ENCODE results near the gene AKT2.

AKT2 gene

DNA sequence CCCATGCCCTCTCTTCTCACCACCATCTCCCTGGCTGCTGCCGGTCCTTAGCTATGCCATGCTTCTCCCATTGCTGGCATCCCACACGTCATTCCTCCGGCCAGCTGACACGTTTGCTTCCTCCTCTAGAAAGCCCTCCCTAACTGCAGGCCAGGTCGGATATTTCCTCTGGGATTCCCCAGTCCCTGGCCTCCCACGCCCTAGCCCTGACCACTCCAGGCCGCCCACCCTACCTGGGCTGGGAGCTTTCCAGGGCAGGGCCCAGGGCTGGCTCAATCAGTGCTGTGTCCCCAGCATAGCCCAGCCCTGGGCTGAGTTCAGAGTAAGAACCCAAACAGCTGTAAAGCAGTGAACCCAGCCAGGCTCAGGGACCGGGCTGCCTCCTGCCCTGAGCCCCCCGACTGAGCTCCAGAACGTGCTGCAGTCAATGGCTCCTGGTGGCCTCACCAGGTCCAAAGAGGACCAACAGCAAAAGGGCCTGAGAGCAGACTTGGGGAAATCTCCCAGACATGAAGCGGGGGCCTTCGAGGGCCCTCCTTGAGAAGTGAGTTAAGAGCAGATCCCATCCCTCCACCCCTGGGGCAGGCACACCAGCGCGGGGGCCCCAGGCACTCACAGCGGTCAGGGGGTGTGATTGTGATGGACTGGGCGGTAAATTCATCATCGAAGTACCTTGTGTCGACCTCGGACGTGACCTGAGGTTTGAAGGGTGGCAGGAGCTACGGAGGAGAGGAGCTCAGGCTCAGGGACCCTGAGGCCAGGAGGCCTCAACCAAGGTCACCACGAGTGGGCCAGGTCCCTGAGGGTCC, 50.5 kb downstream of the AKT2 start:
- no peak overlapping the region for H3K4me3 ChIP-seq (ENCODE audit: low read depth, low read length)
- DNase-seq (ENCODE audit: low read depth): no peak
- TF ChIP-seq, protein P1, sequence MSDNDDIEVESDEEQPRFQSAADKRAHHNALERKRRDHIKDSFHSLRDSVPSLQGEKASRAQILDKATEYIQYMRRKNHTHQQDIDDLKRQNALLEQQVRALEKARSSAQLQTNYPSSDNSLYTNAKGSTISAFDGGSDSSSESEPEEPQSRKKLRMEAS (IDR thresholded peaks at IDR 0.05; ENCODE audit: low read depth, low read length): no peak
- TF ChIP-seq POLR2A (IDR thresholded peaks at IDR 0.05; ENCODE audit: extremely low read depth, insufficient read length) (no peak), MYC (IDR thresholded peaks at IDR 0.05; ENCODE audit: low read depth, low read length) (no peak)
- TF ChIP-seq, protein P2, sequence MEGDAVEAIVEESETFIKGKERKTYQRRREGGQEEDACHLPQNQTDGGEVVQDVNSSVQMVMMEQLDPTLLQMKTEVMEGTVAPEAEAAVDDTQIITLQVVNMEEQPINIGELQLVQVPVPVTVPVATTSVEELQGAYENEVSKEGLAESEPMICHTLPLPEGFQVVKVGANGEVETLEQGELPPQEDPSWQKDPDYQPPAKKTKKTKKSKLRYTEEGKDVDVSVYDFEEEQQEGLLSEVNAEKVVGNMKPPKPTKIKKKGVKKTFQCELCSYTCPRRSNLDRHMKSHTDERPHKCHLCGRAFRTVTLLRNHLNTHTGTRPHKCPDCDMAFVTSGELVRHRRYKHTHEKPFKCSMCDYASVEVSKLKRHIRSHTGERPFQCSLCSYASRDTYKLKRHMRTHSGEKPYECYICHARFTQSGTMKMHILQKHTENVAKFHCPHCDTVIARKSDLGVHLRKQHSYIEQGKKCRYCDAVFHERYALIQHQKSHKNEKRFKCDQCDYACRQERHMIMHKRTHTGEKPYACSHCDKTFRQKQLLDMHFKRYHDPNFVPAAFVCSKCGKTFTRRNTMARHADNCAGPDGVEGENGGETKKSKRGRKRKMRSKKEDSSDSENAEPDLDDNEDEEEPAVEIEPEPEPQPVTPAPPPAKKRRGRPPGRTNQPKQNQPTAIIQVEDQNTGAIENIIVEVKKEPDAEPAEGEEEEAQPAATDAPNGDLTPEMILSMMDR (IDR thresholded peaks at IDR 0.05; ENCODE audit: low read depth, low read length): no peak

DNA sequence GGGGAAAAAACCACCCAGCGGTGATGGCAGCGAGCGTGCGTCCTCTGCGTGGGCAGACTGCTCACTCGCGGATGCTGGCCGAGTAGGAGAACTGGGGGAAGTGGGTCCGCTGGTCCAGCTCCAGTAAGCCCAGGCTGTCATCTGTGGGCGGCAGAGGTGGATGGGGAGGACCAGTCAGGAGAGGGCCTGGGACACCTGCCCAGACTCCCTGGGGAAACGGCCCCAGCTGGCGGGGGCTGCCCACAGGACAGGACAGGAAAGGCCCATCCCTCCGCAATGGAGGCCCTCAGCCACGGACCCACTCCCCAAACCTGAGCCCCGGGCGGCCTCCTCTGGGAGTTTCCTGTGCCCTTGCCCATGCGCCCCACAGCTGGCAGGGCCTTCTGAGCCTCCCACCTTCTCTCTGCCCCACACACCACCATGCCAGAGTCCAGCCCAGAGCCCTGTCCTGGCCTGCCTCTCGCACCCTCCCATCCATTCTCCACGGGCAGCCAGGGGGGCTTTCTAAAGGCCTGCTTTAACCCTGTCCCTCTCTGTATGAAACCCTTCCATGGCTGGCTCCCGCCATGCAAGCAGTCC, 51.2 kb downstream of the AKT2 start:
- TF ChIP-seq MYC (IDR thresholded peaks at IDR 0.05; ENCODE audit: low read depth, low read length) (no peak), POLR2A (IDR thresholded peaks at IDR 0.05; ENCODE audit: extremely low read depth, insufficient read length) (no peak)
- TF ChIP-seq, protein P1 (IDR thresholded peaks at IDR 0.05; ENCODE audit: low read depth, low read length): no peak
- TF ChIP-seq, protein P2 (IDR thresholded peaks at IDR 0.05; ENCODE audit: low read depth, low read length): no peak
- no peak overlapping the region for H3K4me3 ChIP-seq (ENCODE audit: low read depth, low read length)
- no peak for DNase-seq (ENCODE audit: low read depth)

DNA sequence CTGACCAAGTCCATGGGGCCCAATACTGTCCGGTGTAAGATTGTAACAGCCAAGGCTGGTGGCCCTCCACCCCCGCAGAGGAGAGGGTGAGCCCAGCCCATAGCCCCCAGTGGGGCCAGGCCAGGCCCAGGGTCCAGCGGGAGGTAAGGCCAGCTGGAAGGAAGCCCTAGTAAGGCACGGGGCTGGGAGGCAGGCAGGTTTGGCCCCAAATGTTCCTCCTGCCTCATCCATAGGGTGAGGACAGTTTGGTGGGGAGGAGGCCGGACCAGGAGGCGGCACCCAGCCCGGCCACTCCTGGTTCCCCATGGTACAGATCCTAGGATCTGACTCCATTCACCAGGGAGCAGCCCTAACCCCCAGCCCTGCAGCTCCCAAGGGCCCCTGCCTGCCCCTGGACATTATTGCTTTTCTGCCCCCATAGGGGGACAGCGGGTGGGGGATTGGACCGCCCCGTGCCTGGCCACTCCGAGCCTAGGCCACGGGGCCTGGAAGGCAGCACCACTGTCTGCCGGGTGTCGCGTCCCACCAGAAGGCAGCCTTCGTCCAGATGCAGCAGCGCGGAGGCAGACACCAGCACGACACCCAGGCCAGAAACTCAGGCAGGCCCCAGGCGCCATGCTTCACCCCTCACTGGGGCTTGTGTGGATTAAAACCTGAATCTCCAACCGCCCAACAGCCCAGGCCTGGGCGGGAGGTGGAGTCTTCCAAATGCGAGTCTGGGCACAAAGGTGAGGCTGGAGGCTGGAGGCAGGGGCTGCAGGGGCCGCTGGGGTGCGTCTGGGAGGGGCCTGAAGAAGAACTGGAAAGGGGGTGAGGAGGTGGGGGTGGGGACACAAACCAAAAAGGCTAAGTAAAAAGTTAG, 52.0 kb downstream of the AKT2 start:
- TF ChIP-seq MYC (IDR thresholded peaks at IDR 0.05; ENCODE audit: low read depth, low read length): no peak
- TF ChIP-seq POLR2A (IDR thresholded peaks at IDR 0.05; ENCODE audit: extremely low read depth, insufficient read length): no peak
- TF ChIP-seq, protein P1 (IDR thresholded peaks at IDR 0.05; ENCODE audit: low read depth, low read length): no peak
- TF ChIP-seq, protein P2 (IDR thresholded peaks at IDR 0.05; ENCODE audit: low read depth, low read length): no peak

DNA sequence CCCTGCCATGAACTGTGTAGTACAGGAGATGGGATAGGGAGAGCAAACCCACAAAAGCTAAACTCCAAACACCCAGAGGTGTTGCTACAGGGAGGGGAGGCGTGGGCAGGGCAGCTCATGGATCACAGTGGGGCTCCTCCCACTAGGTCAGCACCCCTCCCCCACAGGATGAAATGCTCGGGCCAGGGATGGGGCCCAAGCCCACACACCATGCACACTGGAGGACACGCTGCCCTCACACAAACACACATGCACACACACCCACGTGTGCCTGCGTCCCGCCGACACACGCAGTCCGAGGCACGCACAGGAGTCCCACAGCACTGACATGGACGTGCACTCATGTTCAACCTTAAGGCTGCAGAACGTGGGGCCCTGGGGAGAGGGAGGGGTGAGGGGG, 52.7 kb downstream of the AKT2 start:
- TF ChIP-seq MYC (IDR thresholded peaks at IDR 0.05; ENCODE audit: low read depth, low read length): no peak
- TF ChIP-seq, protein P1 (IDR thresholded peaks at IDR 0.05; ENCODE audit: low read depth, low read length): no peak
- no peak for DNase-seq (ENCODE audit: low read depth)
- no peak overlapping the region for H3K4me3 ChIP-seq (ENCODE audit: low read depth, low read length)

More for the DNA sequence above, 52.0 kb downstream of the AKT2 start:
- no peak for DNase-seq (ENCODE audit: low read depth)
- H3K4me3 ChIP-seq (ENCODE audit: low read depth, low read length): no peak overlapping the region

DNA sequence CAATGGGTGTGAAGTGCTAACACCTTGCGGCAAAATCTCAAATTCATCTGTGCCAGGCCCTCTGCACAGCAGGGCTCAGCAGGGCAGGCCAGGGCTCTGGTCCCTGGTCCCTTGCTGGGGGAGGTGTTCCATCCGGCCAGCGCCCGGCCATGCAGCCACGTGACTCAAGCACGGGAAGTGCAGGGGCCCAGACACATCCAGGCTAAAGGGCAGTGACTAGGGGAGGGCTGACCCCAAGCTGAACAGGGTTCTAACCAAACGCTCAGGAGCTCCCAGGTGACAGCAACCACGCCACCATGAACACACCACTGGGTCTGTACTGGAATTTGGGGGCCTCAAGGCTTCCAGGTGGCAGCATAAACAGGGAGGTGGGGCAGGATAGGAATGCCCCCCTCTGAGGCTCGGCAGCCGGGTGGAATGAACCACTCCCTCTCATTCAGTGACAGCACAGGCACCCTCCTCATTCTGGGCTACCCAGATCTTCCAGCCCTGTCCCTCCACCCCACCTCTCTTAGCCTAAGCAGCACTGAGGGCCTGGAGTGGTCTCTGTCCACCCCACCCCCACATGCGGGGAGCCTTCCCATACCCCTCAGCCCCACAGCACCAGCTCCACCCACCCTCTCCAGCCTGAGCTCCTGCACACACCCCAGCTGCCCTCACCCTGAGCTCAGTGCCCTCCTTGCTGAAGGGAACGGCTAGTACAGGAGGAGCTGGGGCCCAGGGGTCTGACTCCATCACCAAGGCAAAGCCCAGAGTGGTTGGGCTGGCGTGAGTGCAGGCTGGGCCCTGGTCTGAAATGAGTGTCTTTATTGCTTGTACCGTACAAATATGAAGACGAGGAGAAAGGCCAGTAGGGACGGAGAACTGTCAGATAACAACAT, 53.4 kb downstream of the AKT2 start:
- DNase-seq (ENCODE audit: low read depth): no peak
- no peak overlapping the region for H3K4me3 ChIP-seq (ENCODE audit: low read depth, low read length)

More for the DNA sequence above, 53.4 kb downstream of the AKT2 start:
- no peak for TF ChIP-seq MYC (IDR thresholded peaks at IDR 0.05; ENCODE audit: low read depth, low read length)
- TF ChIP-seq, protein P2 (IDR thresholded peaks at IDR 0.05; ENCODE audit: low read depth, low read length): no peak
- TF ChIP-seq, protein P1 (IDR thresholded peaks at IDR 0.05; ENCODE audit: low read depth, low read length): no peak
- no peak for TF ChIP-seq POLR2A (IDR thresholded peaks at IDR 0.05; ENCODE audit: extremely low read depth, insufficient read length)

All from NB4 (cell line).